Measurements from ENCODE around the gene ESRRG. TPM values are rescaled to one million over a fixed set of nuclear protein-coding genes. Genes with fewer than 3 reads are reported as not detected.

ESRRG gene
- total RNA-seq, 2 donors from 2014 or later = 5.1 to 6.7 TPM

- Histone ChIP-seq H3K27me3 (ENCODE audit: control insufficient read depth, insufficient read depth, low read length, poor library complexity, severe bottlenecking) (no peaks in the 10 kb centered on the region), H3K4me1 (ENCODE audit: control insufficient read depth, insufficient read depth, low read length) (no peaks in the 10 kb centered on the region), H3K36me3 (ENCODE audit: control insufficient read depth, insufficient read depth, low read length) (no peaks in the 10 kb centered on the region), H3K4me3 (ENCODE audit: low read length) (no peak overlapping the region), H3K9me3 (ENCODE audit: control insufficient read depth, low read length) (no peaks in the 10 kb centered on the region), H3K9ac (ENCODE audit: extremely low read depth, low read length, poor library complexity, severe bottlenecking) (no peak overlapping the region), H3K27ac (ENCODE audit: low read depth, low read length) (no peak overlapping the region)
- no peak for DNase-seq
- Mint-ChIP-seq H3K36me3 (ENCODE audit: low read depth) (no peaks in the 10 kb centered on the region), H3K4me1 (no peaks in the 10 kb centered on the region), H3K9me3 (no peaks in the 10 kb centered on the region), H3K27me3 (ENCODE audit: insufficient read depth) (no peaks in the 10 kb centered on the region), H3K27ac (no peak overlapping the region), H3K4me3 (no peak overlapping the region)
- WGBS, 2 experiments (ENCODE audit: insufficient coverage in 1 of 2, insufficient read length in 1 of 2) = 95 to 96% methylated on average over 8 of the region's 8 CpGs
- TF ChIP-seq CTCF (conservative IDR thresholded peaks at IDR 0.05) = no peak
These were observed 245.0 kb downstream of the ESRRG start for GRCh38 chr1:216478238-216478637.

DNA sequence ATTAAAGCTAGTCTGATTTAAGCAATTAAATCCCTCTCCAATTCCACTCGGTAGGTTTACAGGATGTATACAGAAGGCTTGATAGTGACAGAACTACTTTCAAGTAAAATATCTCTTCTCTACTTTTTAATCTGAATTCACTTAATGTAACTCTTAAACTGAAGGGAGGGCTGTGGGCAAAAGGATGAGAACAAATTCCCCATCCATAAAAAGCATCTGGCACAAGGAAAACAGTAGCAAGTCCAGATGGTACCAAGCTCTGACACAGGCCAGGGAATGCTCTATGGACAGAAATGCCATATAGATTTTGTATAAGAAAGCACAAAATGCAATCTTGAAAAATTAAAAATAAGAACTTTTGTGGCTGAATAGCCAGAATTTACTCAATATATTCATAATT, 246.9 kb downstream of the ESRRG start:
- no peaks in the 10 kb centered on the region for H3K27me3 ChIP-seq (ENCODE audit: control insufficient read depth, insufficient read depth, low read length, poor library complexity, severe bottlenecking)
- no peaks in the 10 kb centered on the region for H3K4me1 ChIP-seq (ENCODE audit: control insufficient read depth, insufficient read depth, low read length)
- no peak overlapping the region for H3K4me3 ChIP-seq (ENCODE audit: low read length)
- no peaks in the 10 kb centered on the region for H3K4me1 Mint-ChIP-seq
- 100% methylated on average over 1 of the region's 1 CpG; no CpG with 5 or more reads in 1 of the 2 experiments for WGBS, 2 experiments (ENCODE audit: insufficient coverage in 1 of 2, insufficient read length in 1 of 2)
- no peaks in the 10 kb centered on the region for H3K27me3 Mint-ChIP-seq (ENCODE audit: insufficient read depth)
- no peak overlapping the region for H3K4me3 Mint-ChIP-seq
- TF ChIP-seq CTCF (conservative IDR thresholded peaks at IDR 0.05) = no peak
- no peaks in the 10 kb centered on the region for H3K36me3 ChIP-seq (ENCODE audit: control insufficient read depth, insufficient read depth, low read length)
- no peak overlapping the region for H3K27ac ChIP-seq (ENCODE audit: low read depth, low read length)
- no peak overlapping the region for H3K9ac ChIP-seq (ENCODE audit: extremely low read depth, low read length, poor library complexity, severe bottlenecking)
- no peaks in the 10 kb centered on the region for H3K9me3 ChIP-seq (ENCODE audit: control insufficient read depth, low read length)
- H3K9me3 Mint-ChIP-seq = no peaks in the 10 kb centered on the region
- H3K27ac Mint-ChIP-seq = no peak overlapping the region
- H3K36me3 Mint-ChIP-seq (ENCODE audit: low read depth) = no peaks in the 10 kb centered on the region
- no peak for DNase-seq

DNA sequence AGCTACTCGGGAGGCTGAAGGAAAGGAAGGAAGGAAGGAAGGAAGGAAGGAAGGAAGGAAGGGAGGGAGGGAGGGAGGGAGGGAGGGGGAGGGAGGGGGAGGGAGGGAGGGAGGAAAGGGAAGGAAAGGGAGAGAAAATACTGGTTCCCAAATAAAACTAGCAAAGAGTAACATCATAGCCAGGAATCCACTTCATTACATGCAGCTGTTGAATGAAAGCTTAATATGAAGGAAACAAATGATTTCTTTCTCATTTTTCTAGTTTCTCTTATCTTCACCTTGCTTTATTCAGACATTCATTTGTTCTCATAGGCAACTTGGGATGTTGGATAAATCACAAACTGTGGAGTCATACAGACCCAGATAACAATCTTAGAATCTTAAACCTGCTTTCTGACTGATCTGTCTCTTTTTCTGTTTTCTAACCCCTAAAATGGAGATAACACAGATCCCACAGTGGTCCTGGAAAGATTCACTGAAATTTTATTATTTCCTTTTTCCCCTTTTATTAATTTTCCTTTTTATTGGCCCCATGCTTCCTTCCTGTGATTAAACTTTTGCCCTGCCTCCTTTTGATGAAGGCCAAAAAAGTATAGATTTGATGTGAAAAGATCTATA, 247.5 kb downstream of the ESRRG start:
- TF ChIP-seq CTCF (conservative IDR thresholded peaks at IDR 0.05) = no peak
- H3K36me3 ChIP-seq (ENCODE audit: control insufficient read depth, insufficient read depth, low read length) = no peaks in the 10 kb centered on the region
- H3K4me1 ChIP-seq (ENCODE audit: control insufficient read depth, insufficient read depth, low read length) = no peaks in the 10 kb centered on the region
- DNase-seq = no peak
- WGBS, 2 experiments (ENCODE audit: insufficient coverage in 1 of 2, insufficient read length in 1 of 2) = no CpG with 5 or more reads among the region's 1 CpG
- no peaks in the 10 kb centered on the region for H3K4me1 Mint-ChIP-seq
- H3K27ac Mint-ChIP-seq = no peak overlapping the region
- no peaks in the 10 kb centered on the region for H3K9me3 ChIP-seq (ENCODE audit: control insufficient read depth, low read length)
- no peak overlapping the region for H3K9ac ChIP-seq (ENCODE audit: extremely low read depth, low read length, poor library complexity, severe bottlenecking)
- H3K27ac ChIP-seq (ENCODE audit: low read depth, low read length) = no peak overlapping the region
- no peaks in the 10 kb centered on the region for H3K27me3 ChIP-seq (ENCODE audit: control insufficient read depth, insufficient read depth, low read length, poor library complexity, severe bottlenecking)
- H3K27me3 Mint-ChIP-seq (ENCODE audit: insufficient read depth) = no peaks in the 10 kb centered on the region
- no peaks in the 10 kb centered on the region for H3K36me3 Mint-ChIP-seq (ENCODE audit: low read depth)
- H3K4me3 Mint-ChIP-seq = no peak overlapping the region
- H3K4me3 ChIP-seq (ENCODE audit: low read length) = no peak overlapping the region
- no peaks in the 10 kb centered on the region for H3K9me3 Mint-ChIP-seq

Data from endodermal cell (in vitro differentiated cells).